Ureter (tissue), 1 donor: Measurements from ENCODE around the gene LBP. TPM values are rescaled to one million over a fixed set of nuclear protein-coding genes. Genes with fewer than 3 reads are reported as not detected.
"Not testable (repeated sequence)": the region's sequence is repeated elsewhere in the genome, so short reads cannot be mapped to it uniquely, and the experiment has no call there.

ENCODE experiments used
- DNase-seq: peaks from one replicate; pipeline ENCODE4 v3.0.0-alpha.2; 2020; ENCODE audit warnings: low spot score
- total RNA-seq: library from RNA; stranded (reverse); gene quantifications from one replicate; pipeline ENCODE4 v1.2.4, GENCODE V29; 2023
- donor health status: DM: yes; HTN: yes; CAD: no.

The LBP gene
- total RNA-seq, result 0.83 TPM

GRCh38 chr20:38346247-38346651 is at the start of gene LBP:
Gene LBP (plus strand): TSS chr20:38346482. CDS start chr20:38346517, 35 bp downstream.
- no peak for DNase-seq

DNA sequence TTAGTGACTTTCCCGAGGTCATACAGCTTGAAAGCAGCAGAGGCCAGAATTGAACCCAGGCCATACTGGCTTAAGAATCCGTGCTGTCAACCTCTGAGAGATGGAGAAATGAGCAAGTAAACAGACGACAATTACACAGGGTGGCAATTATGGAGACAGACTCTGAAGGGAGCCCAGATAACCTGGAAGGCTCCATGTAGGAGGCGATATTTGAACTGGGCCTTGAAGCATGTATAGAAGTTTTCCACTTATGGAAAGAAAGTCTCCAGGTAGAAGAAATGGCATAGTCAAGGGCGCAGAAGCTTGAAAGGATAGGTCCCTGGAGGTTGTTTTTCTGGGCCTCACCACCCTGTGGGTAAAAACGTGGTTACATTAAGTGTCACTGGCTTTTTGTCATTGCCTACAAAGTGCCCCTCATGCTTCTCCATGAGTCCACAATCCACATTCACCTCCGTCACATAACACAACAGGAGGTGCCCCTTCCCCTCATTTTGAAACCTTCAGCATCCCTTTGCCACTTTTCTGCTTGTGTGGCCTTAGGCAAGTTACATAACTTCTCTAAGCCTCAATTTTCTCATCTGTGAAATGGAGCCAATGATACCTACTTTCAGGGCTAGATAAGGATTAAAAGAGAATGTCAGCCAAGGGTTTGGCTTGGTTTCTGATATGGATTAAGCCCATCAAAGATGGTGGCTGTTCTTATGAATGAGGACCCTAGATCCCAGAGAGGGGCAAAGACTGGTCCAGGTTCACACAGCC is 48.2 kb upstream of the LBP start:
- no peak for DNase-seq

DNA sequence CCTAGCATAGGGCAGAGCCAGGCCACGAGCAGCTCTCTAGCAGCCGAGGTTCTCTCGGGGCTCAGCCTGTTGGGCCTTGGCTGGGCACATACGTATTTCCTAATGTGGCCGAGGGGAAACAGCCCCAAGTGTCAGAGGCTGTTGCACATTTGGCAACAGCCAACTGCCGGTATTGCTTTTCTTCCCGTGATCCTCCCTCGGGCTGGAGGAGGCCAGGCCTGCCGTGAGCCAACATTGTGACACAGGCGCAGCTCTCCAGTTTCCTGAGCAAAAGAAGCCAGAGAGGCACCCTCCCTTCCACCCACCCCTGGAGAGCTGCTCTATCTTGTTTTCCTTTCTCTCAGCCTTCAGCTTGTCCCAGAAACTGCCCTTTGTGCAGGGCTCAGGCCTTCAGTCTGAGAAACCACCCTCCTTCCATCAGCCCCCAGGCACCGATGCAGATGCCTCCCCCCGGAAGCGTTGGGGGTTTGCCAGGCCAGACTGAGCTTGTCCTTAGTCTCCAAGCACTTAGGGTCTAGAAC is 47.5 kb upstream of the LBP start:
- peak; percentile 84 for DNase-seq

- DNase-seq, result peak; percentile 70
Observed at GRCh38 chr20:38299963-38300362, 46.3 kb upstream of the LBP start.

DNA sequence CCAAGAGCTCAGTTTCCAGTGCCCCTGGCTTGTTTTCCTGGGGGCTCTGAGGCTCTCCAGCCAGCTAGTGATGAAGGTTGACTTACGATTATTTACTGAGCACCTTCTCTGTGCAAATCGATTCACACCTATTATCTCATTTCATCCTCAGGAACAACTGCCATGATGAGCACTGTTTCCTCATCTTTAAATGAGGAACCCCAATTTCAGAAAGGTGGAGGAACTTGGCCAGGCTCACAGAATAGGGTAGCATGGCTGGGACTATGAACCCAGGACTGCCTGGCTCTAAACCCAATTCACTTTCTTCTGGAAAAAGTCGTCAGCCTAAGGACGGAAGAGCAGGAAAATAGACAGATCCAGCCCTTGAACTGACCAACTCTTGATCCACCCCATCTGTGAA is 45.8 kb upstream of the LBP start:
- no peak for DNase-seq

DNA sequence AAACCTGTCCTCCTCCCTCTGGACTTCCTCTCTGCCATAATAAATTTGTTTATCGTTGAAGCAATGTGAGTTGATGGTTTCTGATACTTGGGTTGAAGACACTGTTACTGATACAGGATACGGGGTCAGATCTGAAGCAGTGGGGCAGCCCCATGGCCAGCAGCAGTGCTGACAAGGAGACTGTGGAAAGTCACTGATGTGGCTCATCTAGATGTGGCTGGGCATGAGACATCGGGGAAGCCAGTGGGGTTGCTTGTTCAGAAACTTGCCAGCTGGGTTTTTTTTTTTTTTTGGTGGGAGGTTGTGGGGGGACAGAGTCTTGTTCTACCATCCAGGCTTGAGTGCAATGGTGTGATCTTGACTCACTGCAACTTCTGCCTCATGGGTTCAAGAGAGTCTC is 45.0 kb upstream of the LBP start:
- no peak for DNase-seq

DNA sequence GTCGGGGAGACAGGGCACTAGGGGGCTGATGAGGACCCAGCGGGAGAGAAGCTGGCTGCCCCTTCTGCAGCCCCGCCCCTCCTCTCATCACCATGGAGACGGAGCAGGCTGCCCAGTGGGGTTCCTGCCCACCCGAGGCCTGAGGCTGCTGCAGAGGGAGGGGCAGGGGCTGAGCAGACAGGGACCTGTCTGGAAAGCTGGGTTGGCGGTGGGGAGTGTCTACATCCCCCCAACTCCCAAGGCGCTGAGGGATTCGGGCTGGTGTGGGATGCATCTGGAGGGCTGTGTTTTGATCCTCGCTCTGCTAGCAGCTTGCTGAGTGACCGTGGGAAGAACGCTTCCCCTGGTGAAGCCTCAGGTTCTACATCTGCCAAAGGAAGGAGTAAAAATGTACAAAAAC is 43.5 kb upstream of the LBP start:
- no peak for DNase-seq

- no peak for DNase-seq
Observed at GRCh38 chr20:38303908-38304379, 42.3 kb upstream of the LBP start, which contains the start of gene BPI. Gene BPI (plus strand): TSS chr20:38304156. CDS start chr20:38304224, 68 bp downstream.

GRCh38 chr20:38304845-38305447 is 41.3 kb upstream of the LBP start:
- DNase-seq, result no peak

GRCh38 chr20:38305541-38305940 is 40.7 kb upstream of the LBP start:
- no peak for DNase-seq

DNA sequence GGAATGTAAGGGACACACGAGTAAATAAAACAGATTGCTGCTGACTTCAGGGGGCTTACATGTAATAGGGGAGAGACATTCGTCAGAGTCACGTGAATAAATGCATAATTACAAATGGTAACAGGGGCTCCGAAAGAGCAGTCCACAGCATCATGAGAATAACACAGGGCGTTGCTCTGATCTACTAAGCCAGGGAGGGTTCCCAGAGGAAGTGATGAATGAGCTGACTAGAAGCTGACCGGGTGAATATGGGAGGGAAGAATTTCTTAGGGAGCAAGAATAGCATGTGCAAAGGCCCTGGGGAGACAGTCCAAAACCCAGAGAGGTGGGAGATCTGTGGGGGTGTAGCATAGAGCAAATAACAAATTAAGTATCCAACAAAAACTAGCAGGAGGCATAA is 39.9 kb upstream of the LBP start:
- no peak for DNase-seq

GRCh38 chr20:38307371-38308046 is 38.8 kb upstream of the LBP start:
- DNase-seq, result no peak

DNA sequence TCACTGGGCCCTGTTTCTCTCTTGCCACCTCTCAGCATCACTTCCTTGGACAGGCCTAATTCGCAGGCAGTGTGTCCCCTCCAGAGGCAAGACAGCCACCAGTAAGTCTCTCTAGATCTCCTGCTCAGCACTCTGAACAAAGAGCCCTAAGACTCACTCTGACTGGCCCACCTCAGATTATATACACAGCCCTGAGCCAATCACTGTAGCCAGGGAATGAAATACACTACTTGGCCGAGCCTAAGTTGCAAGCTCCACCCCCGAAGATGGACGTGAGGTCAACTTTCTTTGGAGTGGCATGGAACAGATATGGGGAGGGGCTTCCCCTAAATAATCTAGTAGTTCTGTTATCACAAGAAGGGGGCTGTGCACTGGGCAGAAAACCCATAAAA is 38.2 kb upstream of the LBP start:
- DNase-seq, result no peak

DNA sequence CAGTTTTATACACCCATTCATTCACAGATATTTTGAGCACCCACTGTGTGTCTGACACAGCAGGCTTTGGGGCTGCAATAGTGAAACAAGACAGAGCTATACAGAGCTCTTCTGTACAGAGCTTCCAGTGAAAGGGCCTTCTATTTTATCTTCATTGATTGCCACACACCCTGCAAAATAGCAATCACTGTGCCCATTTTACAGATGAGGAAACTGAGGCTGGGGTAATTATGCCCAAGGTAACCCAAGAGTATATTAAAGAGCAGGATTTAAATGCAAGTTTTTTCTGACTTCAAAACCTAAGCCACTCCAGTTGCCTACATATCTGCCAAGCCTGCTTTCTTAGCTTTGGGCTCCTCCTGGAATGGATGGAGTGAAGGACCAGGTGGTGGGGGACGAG is 37.8 kb upstream of the LBP start:
- no peak for DNase-seq

- DNase-seq, result no peak
Observed at GRCh38 chr20:38311091-38311490, 35.2 kb upstream of the LBP start.

DNA sequence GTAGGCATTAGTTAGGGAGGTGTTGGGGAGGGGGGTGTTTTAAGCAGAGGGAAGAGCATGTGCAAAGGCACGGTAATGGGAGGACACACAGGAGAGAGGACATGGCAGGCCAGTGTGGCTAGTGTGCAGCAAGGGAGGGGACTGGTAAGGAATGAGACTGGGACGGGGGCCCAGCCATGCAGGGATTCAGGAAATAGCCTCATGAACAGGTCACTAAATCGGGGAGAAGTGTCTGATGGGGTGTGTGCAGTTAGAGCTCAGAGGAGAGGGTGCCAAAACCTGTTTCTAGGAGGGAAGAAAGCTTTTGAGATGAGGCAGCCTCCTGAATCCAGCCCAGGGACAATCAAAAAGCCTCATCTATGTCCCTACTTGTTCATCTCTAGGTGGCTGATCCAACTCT is 34.8 kb upstream of the LBP start:
- DNase-seq, result no peak

- DNase-seq, result no peak
Observed at GRCh38 chr20:38313676-38314075, 32.6 kb upstream of the LBP start.

DNA sequence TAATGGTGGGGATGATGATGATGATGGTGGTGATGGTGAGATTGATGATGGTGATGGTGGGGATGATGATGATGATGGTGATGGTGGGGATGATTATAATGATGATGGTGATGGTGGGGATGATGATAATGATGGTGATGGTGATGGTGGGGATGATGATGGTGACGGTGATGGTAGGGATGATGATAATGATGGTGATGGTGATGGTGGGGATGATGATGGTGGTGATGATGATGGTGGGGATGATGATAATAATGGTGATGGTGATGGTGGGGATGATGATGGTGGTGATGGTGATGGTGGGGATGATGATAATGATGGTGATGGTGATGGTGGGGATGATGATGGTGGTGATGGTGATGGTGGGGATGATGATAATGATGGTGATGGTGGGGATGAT is 31.9 kb upstream of the LBP start:
- not testable (repeated sequence) for DNase-seq

- DNase-seq, result no peak
Observed at GRCh38 chr20:38315290-38315966, 30.9 kb upstream of the LBP start.

- DNase-seq, result no peak
Observed at GRCh38 chr20:38316341-38316740, 29.9 kb upstream of the LBP start.

DNA sequence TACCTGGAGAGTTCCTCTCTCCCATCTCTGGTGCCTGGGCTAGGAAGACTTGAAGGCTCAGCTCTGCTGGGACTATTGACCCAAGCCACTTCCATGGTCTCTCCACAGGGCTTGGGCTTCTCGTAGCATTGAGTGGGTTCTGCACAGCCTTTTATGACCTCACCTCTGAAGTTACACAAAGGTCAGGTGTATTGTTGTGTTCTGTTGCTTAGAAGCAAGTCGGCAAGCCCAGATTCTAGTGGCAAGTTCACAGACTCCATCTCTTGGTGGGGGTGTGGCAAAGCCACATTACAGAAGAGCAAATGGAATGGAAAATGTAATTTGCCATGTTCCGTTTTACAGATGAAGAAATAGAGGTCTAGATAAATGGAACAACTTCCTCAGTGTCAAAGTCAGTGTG is 28.9 kb upstream of the LBP start:
- no peak for DNase-seq

GRCh38 chr20:38320221-38320620 is 26.1 kb upstream of the LBP start:
- DNase-seq, result no peak
